GM18526 (cell line): ENCODE results near the gene UROD.

Source experiments
- POLR2A ChIP-seq: IDR thresholded peaks from 3 replicates; pipeline ENCODE4 v1.6.1; 2011; ENCODE audit not compliant: insufficient read length; ENCODE audit errors: extremely low read depth

The UROD gene

DNA sequence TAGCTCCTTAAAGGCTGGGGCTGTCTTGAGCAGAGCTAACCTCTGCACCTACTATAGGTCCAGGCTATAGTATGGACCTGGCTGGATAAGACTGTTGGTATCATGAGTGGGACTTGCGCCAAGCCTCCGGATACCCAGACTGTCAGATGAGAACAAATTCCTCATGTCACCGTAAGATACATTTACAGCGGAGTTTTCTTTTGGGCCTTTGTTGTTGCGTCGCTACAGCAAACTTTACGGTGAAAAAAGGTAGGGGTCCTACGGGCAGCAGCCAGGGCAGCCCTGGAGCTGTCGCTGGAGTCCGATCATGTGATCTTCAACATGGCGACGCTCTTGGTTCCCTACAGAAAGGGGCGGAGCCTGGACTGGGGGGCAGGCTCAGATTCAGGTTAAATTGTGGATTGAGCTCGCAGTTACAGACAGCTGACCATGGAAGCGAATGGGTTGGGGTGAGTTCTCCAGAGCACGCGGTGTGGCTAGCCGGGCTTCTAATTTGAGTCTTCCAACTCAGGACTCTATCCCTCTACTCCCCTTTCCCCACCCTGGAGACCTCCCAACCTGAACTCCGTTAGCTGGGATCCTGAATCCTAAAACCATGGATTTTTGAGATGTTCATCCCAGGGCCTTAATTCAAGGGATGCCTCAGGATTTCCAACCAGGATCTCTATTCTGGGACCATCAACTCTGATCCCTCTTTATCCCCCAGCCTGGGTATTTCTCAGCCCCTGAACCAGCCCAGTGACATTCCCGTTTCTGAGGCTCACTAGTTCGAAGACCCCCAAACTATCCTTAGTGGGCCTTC, at the start of gene UROD:
Gene UROD (plus strand): TSS at position 418 of the 802 bp plus-strand sequence. CDS start 12 bp downstream, at position 430.
- TF ChIP-seq POLR2A: peak; percentile 80

DNA sequence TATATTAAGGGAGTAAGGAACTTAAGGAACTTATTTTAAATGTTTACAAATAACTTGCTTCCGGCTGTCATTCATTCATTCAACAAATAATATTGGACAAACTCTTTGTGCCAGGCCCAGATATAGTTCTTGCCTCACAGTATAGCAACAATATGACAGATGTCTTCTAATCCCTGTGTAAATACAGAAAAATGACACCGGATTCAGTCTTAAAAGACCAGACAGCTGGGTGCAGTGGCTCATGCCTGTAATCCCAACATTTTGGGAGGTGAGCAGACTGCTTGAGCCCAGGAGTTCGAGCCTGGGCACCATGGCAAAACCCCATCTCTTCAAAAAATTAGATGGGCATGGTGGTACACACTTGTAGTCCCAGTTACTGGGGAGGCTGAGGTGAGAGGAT, 49.3 kb upstream of the UROD start:
- TF ChIP-seq POLR2A: no peak

DNA sequence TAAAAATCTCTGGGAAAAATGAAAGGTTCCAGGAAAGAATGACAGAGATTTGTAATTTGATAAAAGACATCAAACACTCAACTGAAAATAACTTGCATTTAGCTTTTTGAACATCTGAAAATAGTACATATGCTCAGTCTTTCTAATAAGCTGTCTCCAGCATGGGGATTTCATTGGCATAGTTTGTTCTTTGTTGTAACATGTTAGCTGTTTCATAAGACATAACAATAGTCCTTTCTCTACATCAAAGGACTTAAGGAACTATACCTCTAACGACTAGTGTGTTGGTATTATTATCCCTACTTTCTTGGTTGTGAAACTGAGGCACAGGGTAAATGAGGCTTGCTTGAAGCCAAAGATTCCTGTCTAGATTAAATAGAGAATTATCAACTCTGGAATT, 47.7 kb upstream of the UROD start:
- TF ChIP-seq POLR2A: no peak

DNA sequence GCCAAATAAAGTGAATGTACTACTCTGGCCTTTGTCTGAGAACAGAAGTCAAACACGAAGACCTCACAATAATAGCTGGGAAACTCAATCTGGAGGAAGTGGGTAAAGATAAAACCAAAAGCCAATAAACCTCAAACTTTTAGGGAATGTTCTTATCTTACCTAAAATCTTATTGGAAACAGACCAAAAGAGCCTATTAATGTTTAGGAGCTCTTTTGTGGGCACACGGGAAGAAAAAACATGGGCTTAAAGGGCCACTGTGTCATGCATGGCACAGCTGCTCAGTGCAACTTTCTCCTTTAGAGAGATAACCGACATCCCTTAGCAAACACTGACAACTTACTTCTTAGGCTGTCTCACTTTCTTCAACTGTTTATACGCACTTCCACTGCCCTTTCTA, 41.7 kb upstream of the UROD start:
- no peak for TF ChIP-seq POLR2A

DNA sequence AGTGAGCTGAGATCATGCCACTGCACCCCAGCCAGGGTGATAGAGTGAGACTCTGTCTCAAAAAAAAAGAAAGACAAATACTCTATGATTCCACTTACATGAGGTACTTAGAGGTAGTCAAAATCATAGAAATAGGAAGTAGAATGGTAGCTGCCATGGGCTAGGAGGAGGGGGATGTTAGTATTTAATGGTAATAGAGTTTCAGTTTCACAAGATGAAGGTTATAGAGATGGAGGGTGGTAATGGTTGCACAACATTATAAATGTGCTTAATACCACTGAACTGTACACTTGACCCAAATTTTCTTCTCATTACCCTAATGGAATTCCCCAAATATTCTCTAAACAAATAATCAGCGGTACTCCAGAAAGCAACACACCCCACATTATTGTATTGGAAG, 38.4 kb upstream of the UROD start:
- TF ChIP-seq POLR2A: no peak

DNA sequence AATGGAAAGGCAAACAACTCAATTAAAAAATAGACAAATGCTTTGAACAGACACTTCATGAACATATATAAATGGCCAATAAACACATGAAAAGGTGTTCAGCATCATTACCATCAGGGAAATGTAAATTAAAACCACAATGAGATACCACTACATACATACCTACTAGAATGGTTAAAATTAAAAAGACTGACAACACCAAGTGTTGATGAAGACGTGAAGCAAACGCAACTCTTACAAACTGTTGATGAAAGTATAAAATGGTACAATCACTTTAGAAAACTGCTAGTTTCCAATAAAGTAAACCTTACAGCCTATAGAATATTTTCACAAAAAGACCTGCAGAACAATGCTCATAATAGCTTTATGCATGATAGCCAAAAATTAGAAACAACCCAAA, 35.8 kb upstream of the UROD start:
- no peak for TF ChIP-seq POLR2A

DNA sequence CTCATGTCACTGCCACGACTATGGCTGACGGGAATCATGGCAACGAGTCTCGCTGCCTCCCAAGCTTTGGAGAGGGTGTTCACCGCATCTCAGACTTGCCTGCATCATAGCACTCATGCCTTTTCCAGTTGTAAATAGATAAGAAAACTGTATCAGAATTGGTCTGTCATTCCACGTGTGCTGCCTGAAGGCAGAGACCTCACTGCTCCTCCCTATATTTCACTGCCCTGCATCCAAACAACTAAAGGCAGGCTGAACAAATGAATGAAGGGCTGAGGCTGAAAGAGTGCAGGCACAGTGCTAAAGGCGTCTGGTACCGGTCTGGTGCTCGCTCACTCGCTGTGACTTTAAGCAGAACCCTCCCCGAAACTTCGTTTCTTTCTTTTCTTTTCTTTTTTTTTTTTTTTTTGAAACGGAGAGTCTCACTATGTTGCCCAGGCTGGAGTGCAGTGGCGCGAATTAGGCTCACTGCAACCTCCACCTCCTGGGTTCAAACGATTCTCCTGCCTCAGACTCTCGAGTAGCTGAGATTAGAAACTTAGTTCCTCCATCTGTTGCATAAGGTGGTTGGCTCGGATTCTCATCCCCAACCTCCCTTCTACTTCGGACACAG, 26.2 kb upstream of the UROD start:
- no peak for TF ChIP-seq POLR2A

DNA sequence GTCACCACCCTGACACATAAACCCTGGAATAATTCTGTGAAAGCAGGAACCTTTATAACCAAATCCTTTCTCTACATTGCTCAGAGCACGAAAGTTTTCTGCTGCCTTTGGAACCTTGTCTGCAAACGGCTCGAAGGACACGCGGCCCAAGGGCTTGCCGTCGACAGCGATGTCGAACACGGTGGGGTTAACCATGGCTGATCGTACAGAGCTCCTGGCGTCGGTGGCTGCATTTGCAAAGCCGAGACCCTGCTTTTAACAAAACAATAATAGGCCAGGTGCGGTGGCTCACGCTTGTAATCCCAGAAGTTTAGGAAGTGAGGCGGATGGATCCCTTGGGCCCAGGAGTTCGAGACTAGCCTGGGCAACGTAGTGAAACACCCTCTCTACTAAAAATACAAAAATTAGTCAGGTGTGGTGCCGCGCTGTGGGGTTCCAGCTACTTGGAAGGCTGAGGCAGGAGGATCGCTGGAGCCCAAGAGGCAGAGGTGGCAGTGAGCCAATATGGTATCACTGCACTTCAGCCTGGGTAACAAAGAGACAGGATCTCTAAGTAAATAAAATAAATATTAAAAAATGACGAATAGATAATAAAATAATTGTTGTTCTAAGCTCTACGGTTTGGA, 23.4 kb upstream of the UROD start:
- no peak for TF ChIP-seq POLR2A

DNA sequence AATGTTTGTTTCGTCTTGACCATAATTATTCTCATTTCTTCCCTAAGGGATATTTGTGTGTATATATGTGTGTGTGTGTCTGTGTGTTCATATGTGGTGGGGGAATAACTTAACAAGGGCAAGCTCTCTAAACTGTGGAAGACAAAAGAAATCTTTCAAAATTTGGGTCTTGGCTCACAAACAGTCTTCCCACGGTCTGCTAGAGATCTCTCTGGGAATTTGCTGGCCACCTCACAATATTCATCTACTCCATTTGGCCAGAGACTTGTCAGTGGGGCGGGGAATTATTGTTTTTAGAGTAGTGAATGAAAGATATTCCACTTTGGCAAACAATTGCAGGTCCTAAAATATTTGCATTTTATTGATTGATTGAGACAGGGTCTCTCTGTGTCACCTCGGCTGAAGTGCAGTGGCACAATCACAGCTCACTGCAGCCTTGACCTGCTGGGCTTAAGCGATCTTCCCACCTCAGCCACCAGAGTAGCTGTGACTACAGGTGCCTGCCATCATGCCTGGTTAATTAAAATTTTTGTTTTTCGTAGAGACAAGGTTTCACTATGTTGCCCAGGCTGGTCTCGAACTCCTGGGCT, 17.6 kb upstream of the UROD start:
- TF ChIP-seq POLR2A: no peak

DNA sequence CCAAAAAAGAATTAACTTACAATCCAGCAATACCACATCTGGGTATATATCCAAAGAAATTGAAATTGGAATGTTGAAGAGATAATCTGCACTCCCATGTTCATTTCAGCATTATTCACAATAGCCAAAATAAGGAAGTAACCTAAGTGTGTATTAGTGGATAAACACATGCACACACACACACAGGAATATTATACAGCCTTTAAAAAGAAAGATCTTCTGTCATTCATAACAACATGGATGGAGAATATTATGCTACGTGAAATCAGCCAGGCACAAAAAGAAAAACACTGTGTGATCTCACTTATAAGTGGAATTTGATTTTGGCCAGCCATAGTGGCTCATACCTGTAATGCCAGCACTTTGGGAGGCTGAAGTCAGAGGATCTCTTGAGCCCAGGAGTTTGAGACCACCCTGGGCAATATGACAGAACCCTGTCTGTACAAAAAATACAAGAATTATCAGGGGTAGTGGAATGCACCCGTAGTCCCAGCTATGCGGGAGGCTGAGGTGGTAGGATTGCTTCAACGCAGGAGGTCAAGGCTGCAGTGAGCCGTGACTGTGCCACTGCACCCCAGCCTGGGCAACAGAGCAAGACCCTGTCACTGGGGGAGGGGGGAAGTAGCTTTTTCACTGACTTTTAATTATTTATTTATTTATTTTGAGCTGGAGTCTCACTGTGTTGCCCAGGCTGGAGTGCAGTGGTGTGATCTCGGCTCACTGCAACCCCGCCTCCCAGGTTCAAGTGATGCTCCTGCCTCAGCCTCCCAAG, 16.4 kb upstream of the UROD start:
- TF ChIP-seq POLR2A: no peak

DNA sequence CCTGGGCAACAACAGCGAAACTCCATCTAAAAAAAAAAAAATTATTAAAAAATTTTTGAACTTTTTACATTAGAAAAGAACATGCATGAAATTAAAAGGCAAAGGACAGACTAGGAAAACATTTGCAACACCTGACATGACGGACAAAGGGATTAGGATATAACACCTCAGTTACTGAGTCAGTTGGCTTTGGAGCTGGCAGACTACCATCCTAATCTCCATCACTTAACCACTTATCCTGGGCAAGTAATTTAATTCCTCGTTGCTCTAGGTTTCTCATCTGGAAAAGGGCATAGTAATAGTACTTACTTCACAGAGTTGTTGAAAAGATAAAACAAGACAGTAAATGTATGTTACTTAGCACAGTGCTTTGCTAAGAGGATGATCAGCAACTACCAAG, 12.8 kb upstream of the UROD start:
- TF ChIP-seq POLR2A: no peak

DNA sequence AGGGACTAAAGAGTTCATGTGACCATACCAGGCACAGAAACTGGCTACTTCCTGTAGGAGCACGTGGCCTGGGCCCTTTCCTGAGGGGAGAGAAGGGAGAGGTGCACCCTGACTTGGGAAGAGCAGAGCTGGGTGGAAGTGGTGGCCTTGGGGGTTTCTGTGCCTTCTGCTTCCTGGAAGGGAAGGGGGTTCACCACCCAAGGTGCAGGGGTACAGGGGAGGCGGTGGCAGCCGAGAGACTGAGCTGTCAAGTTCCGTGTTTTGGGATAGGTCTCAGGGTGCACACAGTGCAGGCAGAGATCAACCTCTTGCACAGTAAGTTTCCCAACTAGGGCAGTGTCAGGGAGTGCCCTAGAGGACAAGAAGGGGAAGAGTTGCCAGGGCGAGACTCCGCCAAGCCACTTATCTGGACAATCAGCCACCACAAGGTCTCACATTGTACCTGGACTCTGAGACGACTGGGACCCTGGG, 11.0 kb upstream of the UROD start:
- no peak for TF ChIP-seq POLR2A

DNA sequence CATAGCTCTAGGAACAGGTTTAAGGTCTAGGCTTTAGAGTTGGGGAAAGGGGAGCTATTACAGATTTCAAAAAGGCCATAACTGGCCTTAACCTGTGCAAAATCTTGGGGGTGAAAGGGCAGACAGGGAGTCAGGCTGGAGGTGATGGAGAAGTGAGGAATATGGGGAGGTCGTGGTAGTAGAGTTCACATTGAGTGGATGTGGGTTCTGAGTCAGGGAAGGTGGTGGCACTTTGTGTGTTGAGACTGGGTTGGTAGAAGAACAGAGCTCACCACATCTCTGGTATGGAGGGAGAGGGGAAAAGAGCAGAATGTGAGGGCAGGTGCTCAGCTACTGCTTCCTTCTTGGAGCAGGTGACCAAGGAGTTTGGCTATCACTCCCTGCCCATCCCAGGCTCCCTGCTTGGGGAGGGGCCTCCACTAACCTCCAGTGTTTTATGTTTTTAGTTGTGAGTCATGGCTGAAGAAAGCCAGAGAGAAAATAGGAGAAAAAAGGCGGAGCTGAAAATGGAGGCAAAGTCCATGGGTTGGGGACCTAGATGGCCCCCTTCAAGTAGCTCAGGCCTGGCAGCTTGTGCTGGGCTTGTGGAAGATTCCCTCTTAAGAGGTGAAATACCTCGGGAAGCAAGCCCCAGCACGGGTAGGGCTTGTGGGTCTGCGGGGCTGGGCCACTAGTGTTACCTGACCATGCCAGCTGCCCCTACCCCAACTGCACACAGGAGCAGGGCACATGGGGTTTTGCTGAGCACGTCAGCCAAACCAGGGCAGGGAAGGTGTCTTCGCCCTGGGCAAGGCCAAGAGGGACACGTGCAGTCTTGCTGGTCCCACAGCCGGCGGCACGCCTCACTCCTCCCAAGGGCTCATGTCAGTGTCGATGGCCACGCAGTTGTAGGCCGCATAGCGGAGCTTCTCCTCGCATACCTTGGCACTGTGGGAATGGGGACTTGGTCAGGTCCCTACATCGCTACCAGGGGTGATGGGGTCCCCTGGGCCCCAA, 9.1 kb upstream of the UROD start:
- no peak for TF ChIP-seq POLR2A

DNA sequence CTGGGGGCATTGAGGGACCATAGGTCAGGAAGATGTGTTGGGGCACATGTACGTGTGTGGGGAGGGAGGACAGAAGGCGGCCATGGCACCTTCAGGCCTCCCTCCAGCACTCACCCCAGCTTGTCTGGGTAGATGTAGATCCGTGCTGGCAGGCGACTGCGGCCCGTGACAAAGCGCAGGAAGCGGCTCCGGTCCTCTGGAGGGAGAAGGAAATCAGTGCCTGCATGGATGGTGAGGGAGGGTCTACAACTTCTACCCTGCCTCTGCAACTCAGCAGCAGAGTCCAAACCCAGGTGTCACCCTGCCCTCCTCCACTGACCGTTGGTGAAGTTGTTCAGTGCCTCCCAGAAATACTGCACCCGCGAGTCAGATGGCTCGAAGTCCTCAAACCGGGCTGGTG, 8.3 kb upstream of the UROD start:
- TF ChIP-seq POLR2A: no peak

DNA sequence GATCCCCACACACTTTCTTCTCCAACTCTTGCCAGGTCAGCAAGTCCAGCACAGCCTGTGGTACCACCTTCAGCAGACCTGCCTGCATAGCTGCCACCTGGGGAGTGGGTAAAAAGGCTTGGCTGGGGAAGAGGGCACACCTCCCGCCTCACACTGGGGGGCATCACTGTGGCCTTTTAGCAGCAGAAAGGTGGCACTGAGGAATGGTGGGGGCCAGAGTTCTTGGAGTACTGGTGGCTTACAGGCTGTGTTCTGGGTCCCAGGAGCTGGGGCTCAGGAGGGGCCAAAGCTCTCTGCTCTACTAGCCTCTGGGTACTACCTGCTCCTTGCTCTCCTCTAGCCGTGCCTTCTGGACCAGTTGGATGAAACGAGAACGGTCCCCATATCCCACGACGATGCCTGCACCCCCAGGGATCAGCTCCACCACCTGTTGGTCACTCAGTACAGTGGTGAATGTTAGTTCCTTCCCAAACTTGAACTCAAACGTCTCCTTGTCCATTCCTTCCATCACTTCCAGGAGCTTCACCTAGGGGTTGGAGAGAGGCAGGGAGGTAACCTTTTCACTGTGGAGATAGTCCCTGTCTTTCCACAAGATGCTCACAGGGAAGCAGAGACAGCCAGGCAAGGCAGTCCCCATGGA, 7.7 kb upstream of the UROD start:
- TF ChIP-seq POLR2A: no peak
